ENCODE data around the gene BDKRB2. TPM values are rescaled to one million over a fixed set of nuclear protein-coding genes. Genes with fewer than 3 reads are reported as not detected.

The BDKRB2 gene
- total and polyA plus RNA-seq, 12 donors: 0.18 to 6.8 (median 1.6) TPM

DNA sequence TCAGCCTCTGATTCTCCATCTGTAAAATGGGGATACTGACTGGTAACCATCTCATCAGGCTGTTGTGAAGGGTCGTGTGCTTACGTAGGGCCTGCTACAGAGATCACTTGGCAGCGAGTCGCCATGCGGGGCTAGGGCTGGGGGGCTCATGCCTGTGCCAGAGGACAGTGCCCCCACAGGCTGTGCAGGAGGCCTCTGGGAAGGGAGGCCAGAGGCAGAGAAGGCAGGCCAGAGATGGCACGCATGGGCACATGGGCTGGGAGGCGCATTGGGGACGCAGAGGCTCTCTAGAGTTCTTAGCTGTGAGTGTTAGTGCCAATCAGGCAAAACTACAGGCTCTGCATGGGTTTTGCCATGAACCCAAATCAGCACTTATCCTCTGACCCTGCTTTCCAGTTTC, 3.5 kb upstream of the BDKRB2 start:
- no peak for TF ChIP-seq POLR2A (IDR thresholded peaks at IDR 0.05)
- TF ChIP-seq, protein P1, sequence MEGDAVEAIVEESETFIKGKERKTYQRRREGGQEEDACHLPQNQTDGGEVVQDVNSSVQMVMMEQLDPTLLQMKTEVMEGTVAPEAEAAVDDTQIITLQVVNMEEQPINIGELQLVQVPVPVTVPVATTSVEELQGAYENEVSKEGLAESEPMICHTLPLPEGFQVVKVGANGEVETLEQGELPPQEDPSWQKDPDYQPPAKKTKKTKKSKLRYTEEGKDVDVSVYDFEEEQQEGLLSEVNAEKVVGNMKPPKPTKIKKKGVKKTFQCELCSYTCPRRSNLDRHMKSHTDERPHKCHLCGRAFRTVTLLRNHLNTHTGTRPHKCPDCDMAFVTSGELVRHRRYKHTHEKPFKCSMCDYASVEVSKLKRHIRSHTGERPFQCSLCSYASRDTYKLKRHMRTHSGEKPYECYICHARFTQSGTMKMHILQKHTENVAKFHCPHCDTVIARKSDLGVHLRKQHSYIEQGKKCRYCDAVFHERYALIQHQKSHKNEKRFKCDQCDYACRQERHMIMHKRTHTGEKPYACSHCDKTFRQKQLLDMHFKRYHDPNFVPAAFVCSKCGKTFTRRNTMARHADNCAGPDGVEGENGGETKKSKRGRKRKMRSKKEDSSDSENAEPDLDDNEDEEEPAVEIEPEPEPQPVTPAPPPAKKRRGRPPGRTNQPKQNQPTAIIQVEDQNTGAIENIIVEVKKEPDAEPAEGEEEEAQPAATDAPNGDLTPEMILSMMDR (IDR thresholded peaks at IDR 0.05): no peak
- no peak overlapping the region for H3K27ac ChIP-seq
- H3K27me3 ChIP-seq: peaks cover 5% of the 10 kb centered on the region
- peaks cover 0 to 13% of the 10 kb centered on the region in 2 donors for H3K4me1 ChIP-seq (replicated peaks in 1 of 2)
- 92 to 95% (median 93%) methylated on average over 8 of the region's 8 CpGs for WGBS, 4 donors
- H3K9me3 ChIP-seq (replicated peaks in 1 of 3): no peaks in the 10 kb centered on the region
- intact Hi-C loops (cut with DNase I): no loop called here
- H3K36me3 ChIP-seq (replicated peaks in 1 of 2): no peaks in the 10 kb centered on the region
- no peak overlapping the region for H3K4me3 ChIP-seq
- DNase-seq: no peak

DNA sequence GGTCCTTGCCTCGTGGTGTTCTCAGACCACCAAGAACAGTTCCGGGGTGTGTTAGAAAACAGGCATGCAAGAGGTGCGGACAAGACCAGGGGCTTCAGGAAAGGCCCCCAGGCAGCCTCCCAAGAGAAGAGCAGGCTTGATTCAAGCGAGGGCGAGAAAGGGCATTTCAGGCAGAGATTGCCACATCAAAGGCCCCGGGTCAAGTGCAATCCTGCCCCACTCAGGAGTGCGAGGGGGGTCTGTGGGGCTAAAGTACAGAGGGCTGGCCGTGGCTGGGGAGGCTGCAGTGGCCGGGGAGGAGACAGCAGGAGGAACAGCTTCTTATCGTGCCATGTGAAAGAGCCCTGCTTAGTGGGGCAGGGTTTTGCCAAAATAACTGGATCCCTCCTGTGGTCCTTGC, 2.7 kb upstream of the BDKRB2 start:
- Histone ChIP-seq H3K4me1 (replicated peaks in 1 of 2) (peaks cover 0 to 13% of the 10 kb centered on the region in 2 donors), H3K36me3 (replicated peaks in 1 of 2) (no peaks in the 10 kb centered on the region), H3K27ac (no peak overlapping the region), H3K9me3 (replicated peaks in 1 of 3) (no peaks in the 10 kb centered on the region), H3K4me3 (no peak overlapping the region), H3K27me3 (peaks cover 5% of the 10 kb centered on the region)
- DNase-seq: no peak
- intact Hi-C loops (cut with DNase I): no loop called here
- WGBS, 4 donors: 66 to 74% (median 71%) methylated on average over 10 of the region's 10 CpGs
- TF ChIP-seq POLR2A (IDR thresholded peaks at IDR 0.05): no peak

DNA sequence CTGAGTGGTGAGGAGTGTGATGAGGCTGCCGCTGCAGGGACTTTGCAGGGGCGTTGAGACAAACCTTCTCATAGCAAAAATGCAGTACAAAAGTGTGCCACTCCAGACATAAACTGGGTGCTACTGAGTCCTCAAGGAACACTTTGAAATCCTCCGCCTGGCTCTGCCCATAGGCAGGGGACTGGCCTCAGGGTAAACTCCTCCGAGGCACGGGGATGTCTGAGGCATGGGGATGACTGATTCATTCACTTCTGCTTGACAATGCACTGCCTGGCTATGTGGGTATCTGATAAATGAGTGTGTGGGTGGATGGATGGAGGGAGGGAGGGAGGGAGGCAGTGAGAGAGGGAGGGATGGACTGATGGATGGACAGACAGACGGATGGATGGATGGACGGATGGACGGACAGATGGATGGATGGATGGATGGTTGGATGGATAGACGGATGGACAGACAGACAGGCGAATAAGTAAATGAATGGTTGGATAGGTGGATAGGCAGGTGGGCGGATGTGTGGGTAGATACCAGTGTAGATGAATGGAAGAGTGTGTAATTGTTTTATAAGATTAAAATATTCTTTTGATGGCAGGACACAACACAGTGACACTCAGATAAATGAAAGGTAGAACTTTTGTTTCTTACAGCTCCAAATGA, 2.1 kb upstream of the BDKRB2 start:
- Histone ChIP-seq H3K9me3 (replicated peaks in 1 of 3) (no peaks in the 10 kb centered on the region), H3K36me3 (replicated peaks in 1 of 2) (no peaks in the 10 kb centered on the region), H3K4me1 (replicated peaks in 1 of 2) (peaks cover 0 to 13% of the 10 kb centered on the region in 2 donors), H3K27me3 (peaks cover 5% of the 10 kb centered on the region), H3K27ac (no peak overlapping the region), H3K4me3 (no peak overlapping the region)
- no peak for TF ChIP-seq POLR2A (IDR thresholded peaks at IDR 0.05)
- TF ChIP-seq, protein P1 (IDR thresholded peaks at IDR 0.05): no peak
- WGBS, 4 donors: 77 to 85% (median 81%) methylated on average over 10 to 11 of the region's 11 CpGs
- intact Hi-C loops (cut with DNase I): no loop called here
- no peak for DNase-seq

DNA sequence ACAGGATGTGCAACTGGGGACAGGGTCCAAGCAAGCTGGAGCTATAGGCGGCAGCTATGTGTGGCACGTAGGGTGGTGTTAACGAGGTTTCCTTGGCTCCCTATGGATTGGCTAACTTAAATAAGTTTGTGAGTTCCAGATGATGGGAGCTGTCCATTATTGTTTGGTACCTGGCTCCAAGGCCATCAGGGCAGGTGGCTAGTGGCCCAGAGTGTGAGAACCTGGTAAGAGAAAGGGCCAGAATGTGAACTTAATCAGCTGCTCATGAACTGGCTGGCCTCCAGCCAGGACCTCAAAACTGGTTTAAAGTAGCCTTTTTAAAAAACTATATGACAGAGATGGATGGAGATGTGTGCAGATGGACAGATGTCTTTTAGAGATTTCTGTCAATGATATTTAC, 1.5 kb upstream of the BDKRB2 start:
- Histone ChIP-seq H3K4me3 (no peak overlapping the region), H3K36me3 (replicated peaks in 1 of 2) (no peaks in the 10 kb centered on the region), H3K27me3 (peaks cover 5% of the 10 kb centered on the region), H3K4me1 (replicated peaks in 1 of 2) (peaks cover 0 to 13% of the 10 kb centered on the region in 2 donors), H3K27ac (no peak overlapping the region), H3K9me3 (replicated peaks in 1 of 3) (no peaks in the 10 kb centered on the region)
- TF ChIP-seq POLR2A (IDR thresholded peaks at IDR 0.05): no peak
- TF ChIP-seq, protein P1 (IDR thresholded peaks at IDR 0.05): no peak
- DNase-seq: no peak
- WGBS, 4 donors: 75 to 96% (median 94%) methylated on average over 3 of the region's 3 CpGs
- intact Hi-C loops (cut with DNase I): no loop called here

DNA sequence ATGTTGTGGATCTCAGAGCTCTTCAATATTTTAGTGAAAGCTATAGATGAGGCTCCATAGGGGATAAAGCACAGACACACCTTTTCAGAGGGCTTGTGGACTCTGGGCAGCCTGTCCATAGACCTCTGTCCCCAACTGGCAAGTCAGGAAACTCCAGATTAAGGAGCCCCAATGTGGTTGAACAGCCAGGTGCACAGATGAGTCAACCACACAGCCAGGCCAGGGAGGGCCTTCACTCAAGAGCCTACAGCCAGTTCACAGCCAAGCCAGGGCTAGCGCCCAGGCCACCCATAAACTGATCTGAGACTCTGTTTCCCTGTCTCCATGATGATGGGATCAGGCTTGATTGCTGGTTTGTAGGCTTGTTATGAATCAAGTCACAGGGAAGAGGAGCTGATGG, 1.0 kb upstream of the BDKRB2 start:
- Histone ChIP-seq H3K4me3 (no peak overlapping the region), H3K27ac (peak overlapping the region in 1 of 5 donors; percentile 59), H3K4me1 (replicated peaks in 1 of 2) (peaks cover 0 to 13% of the 10 kb centered on the region in 2 donors), H3K9me3 (replicated peaks in 1 of 3) (no peaks in the 10 kb centered on the region), H3K27me3 (peaks cover 5% of the 10 kb centered on the region), H3K36me3 (replicated peaks in 1 of 2) (no peaks in the 10 kb centered on the region)
- TF ChIP-seq, protein P1 (IDR thresholded peaks at IDR 0.05): no peak
- TF ChIP-seq POLR2A (IDR thresholded peaks at IDR 0.05): no peak
- DNase-seq: no peak
- WGBS, 4 donors: 80 to 100% (median 84%) methylated on average over 1 of the region's 1 CpG
- intact Hi-C loops (cut with DNase I): no loop called here

All from adrenal gland (tissue), 12 donors.